GM21717 (cell line): ENCODE measurements around the gene MYH7.

Experiments used
- ATAC-seq: cut with Tn5 transposase; IDR thresholded peaks from one replicate; pipeline ENCODE4 v1.9.1; 2021; ENCODE audit warnings: mild to moderate bottlenecking, moderate library complexity; ENCODE audit not compliant: unreplicated experiment

Gene MYH7

GRCh38 chr14:23449314-23449713, 13.9 kb upstream of the MYH7 start:
- ATAC-seq = no peak

- no peak for ATAC-seq
Observed at GRCh38 chr14:23447361-23448350, 12.2 kb upstream of the MYH7 start.

- no peak for ATAC-seq
Observed at GRCh38 chr14:23446291-23446851, 10.9 kb upstream of the MYH7 start.

- peak; percentile 49 for ATAC-seq
Observed at GRCh38 chr14:23445773-23446172, 10.3 kb upstream of the MYH7 start.

GRCh38 chr14:23444314-23444713, 8.9 kb upstream of the MYH7 start:
- no peak for ATAC-seq

GRCh38 chr14:23443881-23444280, 8.4 kb upstream of the MYH7 start:
- no peak for ATAC-seq

- no peak for ATAC-seq
Observed at GRCh38 chr14:23443411-23443812, 8.0 kb upstream of the MYH7 start.

GRCh38 chr14:23442721-23443356, 7.4 kb upstream of the MYH7 start:
- ATAC-seq = no peak

- ATAC-seq = no peak
Observed at GRCh38 chr14:23441076-23441475, 5.6 kb upstream of the MYH7 start.

- ATAC-seq = no peak
Observed at GRCh38 chr14:23439107-23439835, 3.8 kb upstream of the MYH7 start.

GRCh38 chr14:23438101-23438971, 2.9 kb upstream of the MYH7 start:
- no peak for ATAC-seq

GRCh38 chr14:23437133-23438100, 2.0 kb upstream of the MYH7 start:
- ATAC-seq = no peak

GRCh38 chr14:23436327-23437132, 1.1 kb upstream of the MYH7 start:
- no peak for ATAC-seq

- ATAC-seq = no peak
Observed at GRCh38 chr14:23434488-23435222, 805 bp downstream of the MYH7 start.

GRCh38 chr14:23433457-23433856, 2.0 kb downstream of the MYH7 start:
- no peak for ATAC-seq

- ATAC-seq = no peak
Observed at GRCh38 chr14:23432946-23433345, 2.5 kb downstream of the MYH7 start.

GRCh38 chr14:23432102-23432925, 3.1 kb downstream of the MYH7 start:
- ATAC-seq = no peak
